Endothelial cell of umbilical vein (primary cell): ENCODE data around the gene RAB24. TPM values are rescaled to one million over a fixed set of nuclear protein-coding genes. Genes with fewer than 3 reads are reported as not detected.

Source experiments
- BruUV-seq: library from RNA; stranded (reverse); fragments of 400-500 nt; replicated peaks from 2 replicates; lab custom pipeline; 2021; lab: Mats Ljungman, UMichigan
- CTCF ChIA-PET: fragments of 300-600, 350-600 bp; sonication (Branson Sonifier 250); formaldehyde crosslinking; loops from one replicate; lab custom pipeline; 2021; ENCODE audit warnings: antibody characterized with exemption, inconsistent platforms; lab: Charles Lee
- POLR2A ChIA-PET: fragments of 300-600, 350-600 bp; sonication (Branson Sonifier 250); formaldehyde crosslinking; loops from one replicate; lab custom pipeline; 2021; ENCODE audit warnings: antibody characterized with exemption, inconsistent platforms; lab: Charles Lee
- DNase-seq: peaks from one replicate; pipeline ENCODE4 v3.0.0-alpha.2; 2011; ENCODE audit warnings: low read depth, low spot score
- FAIRE-seq: peaks from 2 replicates; lab custom pipeline; 2011; peaks lifted over from hg19 to GRCh38; lab: Jason Lieb, UNC
- H2AFZ ChIP-seq: 2 replicates; pipeline ENCODE4 v1.6.0; 2012; ENCODE audit warnings: low read depth, low read length, control low read depth, inconsistent platforms
- H3K27ac ChIP-seq: 2 replicates; pipeline ENCODE4 v1.5.1; 2011; ENCODE audit warnings: low read depth, mild to moderate bottlenecking, control low read depth, low read length, moderate library complexity; ENCODE audit not compliant: insufficient read depth
- H3K27me3 ChIP-seq, 2 experiments: 2 replicates each; pipeline versions ENCODE4 v1.6.0 to v1.6.1; 2011; ENCODE audit warnings: low read length in 2 of 2, mixed read lengths in 1 of 2; ENCODE audit not compliant: control insufficient read depth in 2 of 2, insufficient read depth in 2 of 2
- H3K36me3 ChIP-seq, 2 experiments: 2 replicates in 1 of 2; 3 replicates in 1 of 2; pipeline ENCODE4 v1.5.1; 2011; ENCODE audit warnings: low read length in 2 of 2, mild to moderate bottlenecking in 1 of 2, moderate library complexity in 1 of 2; ENCODE audit not compliant: control insufficient read depth in 2 of 2, insufficient read depth in 2 of 2; ENCODE audit errors: extremely low read depth in 1 of 2
- H3K4me1 ChIP-seq: 3 replicates; pipeline ENCODE4 v1.5.1; 2011; ENCODE audit warnings: mild to moderate bottlenecking, low read length; ENCODE audit not compliant: control insufficient read depth, insufficient read depth; ENCODE audit errors: extremely low read depth
- H3K4me2 ChIP-seq: 2 replicates; pipeline ENCODE4 v1.6.1; 2011; ENCODE audit warnings: low read length, control low read depth, mixed read lengths; ENCODE audit not compliant: insufficient read depth
- H3K4me3 ChIP-seq, 3 experiments: fragments of 200-600 bp in 1 of 3; sonication (generic), shearing (Covaris generic) in 1 of 3; replicated peaks in 1 of 3; 2 replicates each; pipeline ENCODE4 v1.5.1; 2011 to 2016; ENCODE audit warnings: control low read depth in 3 of 3, low read length in 3 of 3, mild to moderate bottlenecking in 2 of 3, inconsistent platforms in 1 of 3, low read depth in 1 of 3, moderate library complexity in 1 of 3; ENCODE audit not compliant: insufficient read depth in 1 of 3
- H3K79me2 ChIP-seq: 2 replicates; pipeline ENCODE4 v1.6.0; 2012; ENCODE audit warnings: low read length, inconsistent platforms; ENCODE audit not compliant: control insufficient read depth, insufficient read depth
- H3K9ac ChIP-seq: replicated peaks from 2 replicates; pipeline ENCODE3; 2011; ENCODE audit warnings: low read length, control low read depth; ENCODE audit not compliant: insufficient read depth; ENCODE audit errors: extremely low read depth
- H3K9me1 ChIP-seq: replicated peaks from 3 replicates; pipeline ENCODE4 v1.6.0; 2011; ENCODE audit warnings: mild to moderate bottlenecking, low read length; ENCODE audit not compliant: control insufficient read depth, insufficient read depth; ENCODE audit errors: extremely low read depth
- H3K9me3 ChIP-seq: replicated peaks from 2 replicates; pipeline ENCODE4 v1.5.1; 2012; ENCODE audit warnings: low read length, inconsistent platforms; ENCODE audit not compliant: control insufficient read depth, insufficient read depth
- H4K20me1 ChIP-seq: replicated peaks from 2 replicates; pipeline ENCODE3; 2011; ENCODE audit warnings: mild to moderate bottlenecking, low read length; ENCODE audit not compliant: control insufficient read depth, insufficient read depth; ENCODE audit errors: extremely low read depth
- EZH2 ChIP-seq: IDR thresholded peaks from 2 replicates; pipeline ENCODE4 v1.6.1; 2012; ENCODE audit warnings: borderline replicate concordance, low read depth, mild to moderate bottlenecking, moderate library complexity, low read length, inconsistent platforms; ENCODE audit not compliant: severe bottlenecking
- FOS ChIP-seq: IDR thresholded peaks from 2 replicates; pipeline ENCODE4 v1.6.1; 2011; ENCODE audit warnings: mild to moderate bottlenecking, low read length, moderate library complexity, borderline replicate concordance; ENCODE audit not compliant: insufficient read depth
- GATA2 ChIP-seq: IDR thresholded peaks from 2 replicates; pipeline ENCODE4 v1.7.0; 2011; ENCODE audit warnings: low read depth, mild to moderate bottlenecking, moderate library complexity, mixed read lengths, low read length; ENCODE audit not compliant: insufficient read length, insufficient read depth
- JUN ChIP-seq: IDR thresholded peaks from 2 replicates; pipeline ENCODE4 v1.6.1; 2011; ENCODE audit warnings: borderline replicate concordance, low read depth; ENCODE audit not compliant: insufficient read length, insufficient read depth
- MYC ChIP-seq: IDR thresholded peaks from one replicate; pipeline ENCODE4 v1.6.1; 2011; ENCODE audit warnings: mild to moderate bottlenecking, low read depth, low read length
- POLR2A ChIP-seq: IDR thresholded peaks from 2 replicates; pipeline ENCODE4 v1.6.1; 2012; ENCODE audit warnings: low read depth, mild to moderate bottlenecking, control low read depth, low read length
- POLR2AphosphoS5 ChIP-seq: IDR thresholded peaks from 2 replicates; pipeline ENCODE4 v1.6.1; 2012; ENCODE audit warnings: low read depth, mild to moderate bottlenecking, control low read depth, low read length, moderate library complexity; ENCODE audit not compliant: insufficient read depth
- dilution Hi-C: fragments of 300-500 bp; cut with MboI; formaldehyde crosslinking; loops from one replicate; pipeline ENCODE4 v1.15.0; 2019; ENCODE audit warnings: low sequenced_read_pairs; ENCODE audit not compliant: extremely low pct_ligation_motif_present
- intact Hi-C: fragments of 100-400 bp; cut with micrococcal nuclease; formaldehyde crosslinking; loops from one replicate; pipeline ENCODE4 v1.10.0; 2022
- polyA plus RNA-seq, 4 experiments: library from polyadenylated mRNA; depleted of rRNA in 3 of 4; stranded (reverse) in 3 of 4; unstranded in 1 of 4; fragments of >200 nt; gene quantifications; 2 replicates each; pipeline versions ENCODE4 v1.2.1 to v1.2.3, GENCODE V29; 2011 to 2012; ENCODE audit warnings: missing spikeins in 1 of 4
- total RNA-seq: library from RNA; stranded (reverse); gene quantifications from 2 replicates; pipeline ENCODE4 v1.2.3, GENCODE V29; 2021
- TF ChIP-seq, protein P1 (sequence below): IDR thresholded peaks from 2 replicates; pipeline ENCODE4 v1.6.1; 2011; ENCODE audit not compliant: insufficient read depth, insufficient read length
- TF ChIP-seq, protein P2 (sequence below), 2 donors: IDR thresholded peaks; 1 replicate in 1 of 2; 2 replicates in 1 of 2; pipeline ENCODE4 v1.5.1; 2011; ENCODE audit warnings: low read length in 2 of 2, mild to moderate bottlenecking in 2 of 2, moderate library complexity in 2 of 2, control low read depth in 1 of 2, inconsistent platforms in 1 of 2, low read depth in 1 of 2; ENCODE audit not compliant: insufficient read depth in 1 of 2; ENCODE audit errors: extremely low read depth in 1 of 2

Gene RAB24
- total and polyA plus RNA-seq, 2 donors (not counting 3 experiments of a cell fraction or from before 2014, with no cell fraction given) = 20.7 to 44.0 TPM

DNA sequence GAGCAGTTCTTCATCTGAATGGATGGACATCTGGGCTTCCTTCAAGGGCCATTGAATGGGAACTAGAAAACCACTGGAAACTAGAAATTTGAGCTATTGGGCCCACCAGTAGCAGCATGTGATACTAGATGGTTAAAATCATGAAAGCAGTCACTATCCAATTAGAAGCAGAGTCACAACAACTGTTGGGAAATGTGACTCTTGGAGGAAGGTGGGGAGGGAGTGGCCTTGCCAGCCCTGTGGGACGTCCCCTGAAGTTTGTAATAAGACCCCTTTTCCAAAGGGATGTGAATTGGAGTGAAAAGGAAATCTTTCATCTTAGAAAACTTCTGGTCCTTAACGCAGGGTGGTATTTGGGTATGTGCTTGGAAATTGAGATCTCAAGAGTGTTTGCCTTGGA, 5.6 kb downstream of the RAB24 start:
- CTCF ChIA-PET = interaction anchor here (0.8 to 4.8 kb wide), 3 partner anchors 12 to 184 kb away, joined by 3 to 30 read pairs (median 3); no protein-coding TSS in a partner anchor
- FAIRE-seq (no peak), DNase-seq (no peak)
- peaks cover 37% of the 10 kb centered on the region for H3K4me1 ChIP-seq
- H3K4me3 ChIP-seq = no peak overlapping the region
- H3K27me3 ChIP-seq = no peaks in the 10 kb centered on the region
- no peak overlapping the region for H3K9ac ChIP-seq
- H3K9me3 ChIP-seq = no peaks in the 10 kb centered on the region
- no TSS peak for BruUV-seq
- peaks cover 8% of the 10 kb centered on the region for H3K79me2 ChIP-seq
- no peaks in the 10 kb centered on the region for H3K9me1 ChIP-seq
- POLR2A ChIA-PET = no interaction called here
- TF ChIP-seq, protein P1, sequence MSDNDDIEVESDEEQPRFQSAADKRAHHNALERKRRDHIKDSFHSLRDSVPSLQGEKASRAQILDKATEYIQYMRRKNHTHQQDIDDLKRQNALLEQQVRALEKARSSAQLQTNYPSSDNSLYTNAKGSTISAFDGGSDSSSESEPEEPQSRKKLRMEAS = no peak
- TF ChIP-seq POLR2AphosphoS5 (no peak), JUN (no peak), MYC (no peak), EZH2 (no peak), FOS (no peak), POLR2A (no peak), GATA2 (no peak)
- TF ChIP-seq, protein P2, sequence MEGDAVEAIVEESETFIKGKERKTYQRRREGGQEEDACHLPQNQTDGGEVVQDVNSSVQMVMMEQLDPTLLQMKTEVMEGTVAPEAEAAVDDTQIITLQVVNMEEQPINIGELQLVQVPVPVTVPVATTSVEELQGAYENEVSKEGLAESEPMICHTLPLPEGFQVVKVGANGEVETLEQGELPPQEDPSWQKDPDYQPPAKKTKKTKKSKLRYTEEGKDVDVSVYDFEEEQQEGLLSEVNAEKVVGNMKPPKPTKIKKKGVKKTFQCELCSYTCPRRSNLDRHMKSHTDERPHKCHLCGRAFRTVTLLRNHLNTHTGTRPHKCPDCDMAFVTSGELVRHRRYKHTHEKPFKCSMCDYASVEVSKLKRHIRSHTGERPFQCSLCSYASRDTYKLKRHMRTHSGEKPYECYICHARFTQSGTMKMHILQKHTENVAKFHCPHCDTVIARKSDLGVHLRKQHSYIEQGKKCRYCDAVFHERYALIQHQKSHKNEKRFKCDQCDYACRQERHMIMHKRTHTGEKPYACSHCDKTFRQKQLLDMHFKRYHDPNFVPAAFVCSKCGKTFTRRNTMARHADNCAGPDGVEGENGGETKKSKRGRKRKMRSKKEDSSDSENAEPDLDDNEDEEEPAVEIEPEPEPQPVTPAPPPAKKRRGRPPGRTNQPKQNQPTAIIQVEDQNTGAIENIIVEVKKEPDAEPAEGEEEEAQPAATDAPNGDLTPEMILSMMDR (IDR thresholded peaks at IDR 0.05; ENCODE audit: extremely low read depth in 1 of 2, insufficient read depth in 1 of 2, low read depth in 1 of 2, low read length in 2 of 2) = no peak
- H2AFZ ChIP-seq = no peak overlapping the region
- intact Hi-C loops (no loop called here), dilution Hi-C loops (no loop called here)
- H3K36me3 ChIP-seq = peaks cover 5 to 30% of the 10 kb centered on the region in 2 experiments
- H3K4me2 ChIP-seq = no peak overlapping the region
- H4K20me1 ChIP-seq = no peaks in the 10 kb centered on the region
- H3K27ac ChIP-seq = no peak overlapping the region
